ENCODE measurements around the gene ADAM10. TPM values are rescaled to one million over a fixed set of nuclear protein-coding genes. Genes with fewer than 3 reads are reported as not detected.

The ADAM10 gene
- polyA plus RNA-seq, 3 donors = 66.0 to 269 (median 149) TPM

DNA sequence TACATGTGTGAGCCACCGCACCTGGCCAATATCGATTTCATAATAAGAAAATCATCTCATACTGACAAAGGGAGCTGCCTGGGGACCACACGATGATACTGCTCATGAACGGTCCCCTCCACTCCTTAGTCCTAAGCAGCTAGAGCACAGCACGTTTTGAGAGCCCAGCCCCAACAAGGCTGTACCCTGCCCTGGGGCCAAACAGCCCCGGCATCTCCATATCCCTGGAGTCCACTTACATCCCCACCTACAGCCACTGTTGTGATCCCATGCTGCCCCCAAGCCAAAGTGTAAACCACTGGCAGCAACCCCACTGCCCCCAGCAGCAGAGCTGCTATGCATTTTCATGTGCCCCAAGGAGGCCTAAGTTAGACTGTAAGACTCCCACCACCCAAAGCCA is 52.8 kb downstream of the ADAM10 start:
- Histone ChIP-seq H3K4me1 (ENCODE audit: control insufficient read depth in 1 of 2, insufficient read depth in 2 of 2, low read length in 2 of 2) (no peaks in the 10 kb centered on the region), H3K36me3 (replicated peaks in 1 of 2; ENCODE audit: control insufficient read depth in 1 of 2, insufficient read depth in 2 of 2, low read length in 2 of 2) (peaks cover 11 to 37% of the 10 kb centered on the region in 2 donors), H3K4me3 (replicated peaks in 1 of 3; ENCODE audit: low read depth in 2 of 3, low read length in 3 of 3) (no peak overlapping the region), H3K27me3 (ENCODE audit: control insufficient read depth in 2 of 2, insufficient read depth in 2 of 2, low read length in 2 of 2) (no peaks in the 10 kb centered on the region), H4K20me1 (ENCODE audit: insufficient read depth, low read length) (peaks cover 100% of the 10 kb centered on the region), H3K9ac (ENCODE audit: insufficient read depth, low read length, poor library complexity, severe bottlenecking) (no peak overlapping the region), H3K9me3 (replicated peaks in 1 of 2; ENCODE audit: control insufficient read depth in 1 of 2, insufficient read depth in 1 of 2, low read length in 2 of 2) (peaks cover 0 to 4% of the 10 kb centered on the region in 2 donors), H2AFZ (ENCODE audit: insufficient read depth, low read depth, low read length, poor library complexity, severe bottlenecking) (no peak overlapping the region), H3K4me2 (replicated peaks; ENCODE audit: extremely low read depth, low read length, poor library complexity, severe bottlenecking) (no peak overlapping the region), H3K27ac (ENCODE audit: low read depth in 1 of 2, low read length in 2 of 2) (no peak overlapping the region), H3K79me2 (ENCODE audit: insufficient read depth, low read length) (peaks cover 99% of the 10 kb centered on the region)
- Mint-ChIP-seq H3K4me1 (peaks cover 20% of the 10 kb centered on the region), H3K9me3 (peaks cover 0 to 15% (median 5%) of the 10 kb centered on the region in 7 donors), H3K36me3 (peaks cover 26 to 59% of the 10 kb centered on the region in 2 donors), H3K27ac (peak overlapping the region in 4 of 7 donors; percentile 16 to 54 (median 46)), H3K4me3 (no peak overlapping the region), H3K27me3 (ENCODE audit: low read depth in 3 of 3) (peaks cover 0 to 3% (median 0%) of the 10 kb centered on the region in 3 donors)
- no peak for TF ChIP-seq CTCF (IDR thresholded peaks at IDR 0.05)
- 95% methylated on average over 4 of the region's 6 CpGs for WGBS (ENCODE audit: insufficient coverage)
- DNase-seq = no peak
- intact Hi-C loops (cut with micrococcal nuclease) = no loop called here

DNA sequence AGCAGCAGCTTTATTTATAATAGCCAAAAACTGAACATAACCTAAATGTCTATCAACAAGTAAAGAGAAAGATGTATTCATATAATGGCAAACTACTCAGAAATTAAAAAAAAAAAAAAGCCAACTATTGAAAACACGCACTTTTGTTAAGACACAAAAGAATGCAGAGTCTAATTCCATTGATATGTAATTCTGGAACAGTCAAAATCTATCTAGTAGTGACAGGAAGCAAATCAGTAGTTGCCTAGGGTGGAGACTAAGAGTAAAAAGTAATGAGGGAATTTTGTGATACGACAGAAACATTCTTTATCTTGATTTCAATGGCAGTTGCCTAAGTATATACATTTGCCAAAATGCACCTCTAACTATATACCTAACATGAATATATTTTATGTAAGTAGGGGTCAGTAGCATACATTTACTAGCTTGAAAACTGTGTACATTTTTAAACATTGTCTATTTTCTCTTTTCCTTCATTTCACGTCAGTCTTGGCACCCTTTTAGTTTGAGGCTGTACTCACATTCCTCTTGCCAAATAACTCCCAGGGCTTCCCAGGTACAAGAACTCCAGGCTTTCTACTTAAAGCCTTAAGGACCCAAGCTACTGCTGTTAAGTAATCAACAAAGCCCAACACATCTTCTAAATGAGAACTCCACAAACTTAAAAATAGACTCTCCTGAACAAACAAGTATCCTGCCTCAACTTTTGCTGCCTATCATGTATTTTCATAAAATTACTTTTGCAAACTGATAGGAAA is 54.7 kb downstream of the ADAM10 start:
- H3K9me3 Mint-ChIP-seq = peaks cover 0 to 11% (median 5%) of the 10 kb centered on the region in 7 donors

More for the DNA sequence above, 54.7 kb downstream of the ADAM10 start:
- no peak overlapping the region for H3K9ac ChIP-seq (ENCODE audit: insufficient read depth, low read length, poor library complexity, severe bottlenecking)
- Mint-ChIP-seq H3K27ac (peak overlapping the region in 3 of 7 donors; percentile 17 to 75 (median 30)), H3K4me1 (peaks cover 28% of the 10 kb centered on the region), H3K36me3 (peaks cover 12 to 47% of the 10 kb centered on the region in 2 donors), H3K27me3 (ENCODE audit: low read depth in 3 of 3) (peaks cover 0 to 3% (median 0%) of the 10 kb centered on the region in 3 donors), H3K4me3 (no peak overlapping the region)
- intact Hi-C loops (cut with micrococcal nuclease) = no loop called here
- WGBS (ENCODE audit: insufficient coverage) = 100% methylated on average over 1 of the region's 3 CpGs
- H3K4me2 ChIP-seq (replicated peaks; ENCODE audit: extremely low read depth, low read length, poor library complexity, severe bottlenecking) = no peak overlapping the region
- H3K79me2 ChIP-seq (ENCODE audit: insufficient read depth, low read length) = peaks cover 97% of the 10 kb centered on the region
- DNase-seq = no peak
- peaks cover 0 to 4% of the 10 kb centered on the region in 2 donors for H3K9me3 ChIP-seq (replicated peaks in 1 of 2; ENCODE audit: control insufficient read depth in 1 of 2, insufficient read depth in 1 of 2, low read length in 2 of 2)
- no peaks in the 10 kb centered on the region for H3K4me1 ChIP-seq (ENCODE audit: control insufficient read depth in 1 of 2, insufficient read depth in 2 of 2, low read length in 2 of 2)
- H3K27me3 ChIP-seq (ENCODE audit: control insufficient read depth in 2 of 2, insufficient read depth in 2 of 2, low read length in 2 of 2) = no peaks in the 10 kb centered on the region
- H4K20me1 ChIP-seq (ENCODE audit: insufficient read depth, low read length) = peaks cover 100% of the 10 kb centered on the region
- H3K4me3 ChIP-seq (replicated peaks in 1 of 3; ENCODE audit: low read depth in 2 of 3, low read length in 3 of 3) = no peak overlapping the region
- peaks cover 8 to 37% of the 10 kb centered on the region in 2 donors for H3K36me3 ChIP-seq (replicated peaks in 1 of 2; ENCODE audit: control insufficient read depth in 1 of 2, insufficient read depth in 2 of 2, low read length in 2 of 2)
- TF ChIP-seq CTCF (IDR thresholded peaks at IDR 0.05) = no peak
- peak overlapping the region in 1 of 2 donors; percentile 18 for H3K27ac ChIP-seq (ENCODE audit: low read depth in 1 of 2, low read length in 2 of 2)
- no peak overlapping the region for H2AFZ ChIP-seq (ENCODE audit: insufficient read depth, low read depth, low read length, poor library complexity, severe bottlenecking)
